Endodermal cell (in vitro differentiated cells): Measurements from ENCODE around the gene LARP4. TPM values are rescaled to one million over a fixed set of nuclear protein-coding genes. Genes with fewer than 3 reads are reported as not detected.

Experiments
- DNase-seq: peaks from one replicate; pipeline ENCODE4 v3.0.0-alpha.2; 2017
- H3K27ac ChIP-seq: 2 replicates; pipeline ENCODE4 v1.5.1; 2013; ENCODE audit warnings: mild to moderate bottlenecking, low read depth, low read length, moderate library complexity
- H3K27me3 ChIP-seq: 2 replicates; pipeline ENCODE4 v1.6.1; 2013; ENCODE audit warnings: mild to moderate bottlenecking, low read length, moderate library complexity; ENCODE audit not compliant: insufficient read depth, control insufficient read depth, poor library complexity, severe bottlenecking
- H3K36me3 ChIP-seq: 2 replicates; pipeline ENCODE4 v1.7.0; 2013; ENCODE audit warnings: mild to moderate bottlenecking, low read length, moderate library complexity; ENCODE audit not compliant: control insufficient read depth, insufficient read depth
- H3K4me1 ChIP-seq: one replicate; pipeline ENCODE4 v1.7.0; 2013; ENCODE audit warnings: low read length; ENCODE audit not compliant: control insufficient read depth, insufficient read depth
- H3K4me3 ChIP-seq: 2 replicates; pipeline ENCODE4 v1.5.1; 2013; ENCODE audit warnings: mild to moderate bottlenecking, low read length, moderate library complexity
- H3K9ac ChIP-seq: 2 replicates; pipeline ENCODE4 v1.6.1; 2013; ENCODE audit warnings: mild to moderate bottlenecking, low read length, moderate library complexity; ENCODE audit not compliant: poor library complexity, severe bottlenecking; ENCODE audit errors: extremely low read depth
- H3K9me3 ChIP-seq: 2 replicates; pipeline ENCODE4 v1.6.1; 2013; ENCODE audit warnings: mild to moderate bottlenecking, low read length, moderate library complexity; ENCODE audit not compliant: control insufficient read depth
- H3K27ac Mint-ChIP-seq: 2 replicates; pipeline ENCODE4 v1.8.0; 2020; ENCODE audit warnings: mixed read lengths
- H3K27me3 Mint-ChIP-seq: 2 replicates; pipeline ENCODE4 v1.8.0; 2021; ENCODE audit warnings: mild to moderate bottlenecking, mixed read lengths; ENCODE audit not compliant: insufficient read depth
- H3K36me3 Mint-ChIP-seq: 2 replicates; pipeline ENCODE4 v1.8.0; 2020; ENCODE audit warnings: low read depth, mixed read lengths
- H3K4me1 Mint-ChIP-seq: 2 replicates; pipeline ENCODE4 v1.8.0; 2020; ENCODE audit warnings: mixed read lengths
- H3K4me3 Mint-ChIP-seq: 2 replicates; pipeline ENCODE4 v1.8.0; 2020; ENCODE audit warnings: mild to moderate bottlenecking, moderate library complexity, mixed read lengths
- H3K9me3 Mint-ChIP-seq: 2 replicates; pipeline ENCODE4 v1.8.0; 2020; ENCODE audit warnings: mild to moderate bottlenecking, mixed read lengths
- CTCF ChIP-seq: fragments of 200-600 bp; sonication (generic); conservative IDR thresholded peaks from 2 replicates; pipeline ENCODE4 v1.5.0; 2021; ENCODE audit warnings: antibody characterized with exemption, mild to moderate bottlenecking
- WGBS, 2 experiments: methylation state at CpG; one replicate each; pipeline versions ENCODE4 v1.1.5 to v1.1.7; 2013; ENCODE audit warnings: missing lambda C conversion rate in 2 of 2, mixed read lengths in 1 of 2; ENCODE audit not compliant: insufficient coverage in 1 of 2, insufficient read length in 1 of 2; 5-methylcytosine and 5-hydroxymethylcytosine counted together
- total RNA-seq, 2 donors: library from RNA; stranded (reverse); fragmentation: NEBNext Ultra II Directional in 1 of 2; extraction: Animal tissue kit (Norgen Biotek cat#: 25700) in 1 of 2; gene quantifications; 2 replicates in 1 of 2; 3 replicates in 1 of 2; pipeline ENCODE4 v1.2.1, GENCODE V29; 2021

Gene LARP4
- total RNA-seq, 2 donors from 2014 or later = 91.7 to 106 TPM

GRCh38 chr12:50467439-50467838 lies 66.8 kb downstream of the LARP4 start:
- Histone ChIP-seq H3K36me3 (peaks cover 75% of the 10 kb centered on the region), H3K27me3 (no peaks in the 10 kb centered on the region), H3K4me3 (no peak overlapping the region), H3K9ac (no peak overlapping the region), H3K9me3 (no peaks in the 10 kb centered on the region), H3K4me1 (no peaks in the 10 kb centered on the region), H3K27ac (no peak overlapping the region)
- TF ChIP-seq CTCF = no peak
- Mint-ChIP-seq H3K27ac (no peak overlapping the region), H3K4me3 (no peak overlapping the region), H3K36me3 (peaks cover 77% of the 10 kb centered on the region), H3K27me3 (no peaks in the 10 kb centered on the region), H3K4me1 (no peaks in the 10 kb centered on the region), H3K9me3 (no peaks in the 10 kb centered on the region)
- DNase-seq = no peak
- 93 to 99% methylated on average over 3 of the region's 3 CpGs for WGBS, 2 experiments

- H3K27ac ChIP-seq = no peak overlapping the region
- peaks cover 63% of the 10 kb centered on the region for H3K36me3 ChIP-seq
- H3K9me3 Mint-ChIP-seq = no peaks in the 10 kb centered on the region
- H3K4me3 Mint-ChIP-seq = no peak overlapping the region
- no peaks in the 10 kb centered on the region for H3K9me3 ChIP-seq
- peaks cover 48% of the 10 kb centered on the region for H3K36me3 Mint-ChIP-seq
- no peaks in the 10 kb centered on the region for H3K4me1 Mint-ChIP-seq
- H3K4me3 ChIP-seq = no peak overlapping the region
- no peak overlapping the region for H3K27ac Mint-ChIP-seq
- 100% methylated on average over 1 of the region's 1 CpG for WGBS, 2 experiments
- H3K27me3 ChIP-seq = no peaks in the 10 kb centered on the region
- no peak overlapping the region for H3K9ac ChIP-seq
- no peak for DNase-seq
- TF ChIP-seq CTCF = no peak
- H3K4me1 ChIP-seq = no peaks in the 10 kb centered on the region
- H3K27me3 Mint-ChIP-seq = no peaks in the 10 kb centered on the region
Observed at GRCh38 chr12:50477241-50477832, 76.7 kb downstream of the LARP4 start.

- H3K4me1 Mint-ChIP-seq = no peaks in the 10 kb centered on the region
- H3K4me3 Mint-ChIP-seq = no peak overlapping the region
- H3K36me3 ChIP-seq = peaks cover 15% of the 10 kb centered on the region
- H3K27me3 Mint-ChIP-seq = no peaks in the 10 kb centered on the region
- no peak overlapping the region for H3K27ac Mint-ChIP-seq
- H3K9ac ChIP-seq = no peak overlapping the region
- H3K4me3 ChIP-seq = no peak overlapping the region
- no peaks in the 10 kb centered on the region for H3K4me1 ChIP-seq
- 91 to 100% methylated on average over 3 to 4 of the region's 4 CpGs for WGBS, 2 experiments
- H3K9me3 Mint-ChIP-seq = no peaks in the 10 kb centered on the region
- no peaks in the 10 kb centered on the region for H3K27me3 ChIP-seq
- H3K9me3 ChIP-seq = no peaks in the 10 kb centered on the region
- no peak overlapping the region for H3K27ac ChIP-seq
- peaks cover 8% of the 10 kb centered on the region for H3K36me3 Mint-ChIP-seq
- no peak for TF ChIP-seq CTCF
- DNase-seq = no peak
Observed at GRCh38 chr12:50482571-50482970, 81.9 kb downstream of the LARP4 start.
